ENCODE measurements around the gene FGF3.

Gene FGF3

GRCh38 chr11:69840371-69841169, 21.4 kb upstream of the FGF3 start:
- Histone ChIP-seq H3K4me3 (ENCODE audit: low read length) (no peak overlapping the region), H3K27me3 (ENCODE audit: insufficient read depth, low read length) (peaks cover 7% of the 10 kb centered on the region), H3K4me1 (ENCODE audit: insufficient read depth, low read length) (peaks cover 4% of the 10 kb centered on the region), H3K36me3 (ENCODE audit: insufficient read depth, low read length) (no peaks in the 10 kb centered on the region), H3K9me3 (ENCODE audit: low read length) (no peaks in the 10 kb centered on the region), H2AFZ (ENCODE audit: low read depth, low read length) (no peak overlapping the region)

- Histone ChIP-seq H3K4me3 (ENCODE audit: low read length) (no peak overlapping the region), H3K27me3 (ENCODE audit: insufficient read depth, low read length) (peaks cover 7% of the 10 kb centered on the region), H3K4me1 (ENCODE audit: insufficient read depth, low read length) (peaks cover 4% of the 10 kb centered on the region)
Measured at GRCh38 chr11:69839516-69839915, 20.3 kb upstream of the FGF3 start.

GRCh38 chr11:69837791-69838190, 18.6 kb upstream of the FGF3 start:
- peaks cover 5% of the 10 kb centered on the region for H3K4me1 ChIP-seq (ENCODE audit: insufficient read depth, low read length)
- no peaks in the 10 kb centered on the region for H3K9me3 ChIP-seq (ENCODE audit: low read length)
- no peak overlapping the region for H2AFZ ChIP-seq (ENCODE audit: low read depth, low read length)
- peaks cover 7% of the 10 kb centered on the region for H3K27me3 ChIP-seq (ENCODE audit: insufficient read depth, low read length)
- no peaks in the 10 kb centered on the region for H3K36me3 ChIP-seq (ENCODE audit: insufficient read depth, low read length)
- H3K4me3 ChIP-seq (ENCODE audit: low read length) = no peak overlapping the region

More at GRCh38 chr11:69839516-69839915, 20.3 kb upstream of the FGF3 start:
- Histone ChIP-seq H3K9me3 (ENCODE audit: low read length) (no peaks in the 10 kb centered on the region), H2AFZ (ENCODE audit: low read depth, low read length) (no peak overlapping the region), H3K36me3 (ENCODE audit: insufficient read depth, low read length) (no peaks in the 10 kb centered on the region)

GRCh38 chr11:69836401-69836800, 17.2 kb upstream of the FGF3 start:
- no peaks in the 10 kb centered on the region for H3K36me3 ChIP-seq (ENCODE audit: insufficient read depth, low read length)
- no peak overlapping the region for H2AFZ ChIP-seq (ENCODE audit: low read depth, low read length)
- H3K27me3 ChIP-seq (ENCODE audit: insufficient read depth, low read length) = peaks cover 7% of the 10 kb centered on the region
- H3K9me3 ChIP-seq (ENCODE audit: low read length) = no peaks in the 10 kb centered on the region
- H3K4me1 ChIP-seq (ENCODE audit: insufficient read depth, low read length) = peaks cover 9% of the 10 kb centered on the region
- H3K4me3 ChIP-seq (ENCODE audit: low read length) = no peak overlapping the region

- Histone ChIP-seq H3K27me3 (ENCODE audit: insufficient read depth, low read length) (peaks cover 7% of the 10 kb centered on the region), H3K4me3 (ENCODE audit: low read length) (no peak overlapping the region), H3K9me3 (ENCODE audit: low read length) (no peaks in the 10 kb centered on the region), H3K36me3 (ENCODE audit: insufficient read depth, low read length) (no peaks in the 10 kb centered on the region), H2AFZ (ENCODE audit: low read depth, low read length) (no peak overlapping the region), H3K4me1 (ENCODE audit: insufficient read depth, low read length) (peaks cover 5% of the 10 kb centered on the region)
Measured at GRCh38 chr11:69834811-69835800, 15.9 kb upstream of the FGF3 start.

GRCh38 chr11:69834251-69834650, 15.0 kb upstream of the FGF3 start:
- H2AFZ ChIP-seq (ENCODE audit: low read depth, low read length) = no peak overlapping the region
- H3K4me3 ChIP-seq (ENCODE audit: low read length) = no peak overlapping the region
- peaks cover 7% of the 10 kb centered on the region for H3K27me3 ChIP-seq (ENCODE audit: insufficient read depth, low read length)
- no peaks in the 10 kb centered on the region for H3K9me3 ChIP-seq (ENCODE audit: low read length)
- H3K36me3 ChIP-seq (ENCODE audit: insufficient read depth, low read length) = no peaks in the 10 kb centered on the region
- peaks cover 5% of the 10 kb centered on the region for H3K4me1 ChIP-seq (ENCODE audit: insufficient read depth, low read length)

- H3K36me3 ChIP-seq (ENCODE audit: insufficient read depth, low read length) = no peaks in the 10 kb centered on the region
- H2AFZ ChIP-seq (ENCODE audit: low read depth, low read length) = no peak overlapping the region
- H3K4me1 ChIP-seq (ENCODE audit: insufficient read depth, low read length) = peaks cover 9% of the 10 kb centered on the region
- H3K4me3 ChIP-seq (ENCODE audit: low read length) = no peak overlapping the region
- H3K27me3 ChIP-seq (ENCODE audit: insufficient read depth, low read length) = peaks cover 7% of the 10 kb centered on the region
- no peaks in the 10 kb centered on the region for H3K9me3 ChIP-seq (ENCODE audit: low read length)
Measured at GRCh38 chr11:69832561-69833413, 13.6 kb upstream of the FGF3 start.

- Histone ChIP-seq H3K27me3 (ENCODE audit: insufficient read depth, low read length) (peaks cover 7% of the 10 kb centered on the region), H3K4me1 (ENCODE audit: insufficient read depth, low read length) (peaks cover 9% of the 10 kb centered on the region), H3K4me3 (ENCODE audit: low read length) (no peak overlapping the region)
Measured at GRCh38 chr11:69831985-69832384, 12.8 kb upstream of the FGF3 start.

GRCh38 chr11:69830086-69830485, 10.9 kb upstream of the FGF3 start:
- H3K27me3 ChIP-seq (ENCODE audit: insufficient read depth, low read length) = peaks cover 12% of the 10 kb centered on the region
- no peaks in the 10 kb centered on the region for H3K36me3 ChIP-seq (ENCODE audit: insufficient read depth, low read length)
- no peak overlapping the region for H2AFZ ChIP-seq (ENCODE audit: low read depth, low read length)
- peaks cover 9% of the 10 kb centered on the region for H3K4me1 ChIP-seq (ENCODE audit: insufficient read depth, low read length)
- H3K9me3 ChIP-seq (ENCODE audit: low read length) = peaks cover 2% of the 10 kb centered on the region
- no peak overlapping the region for H3K4me3 ChIP-seq (ENCODE audit: low read length)

More at GRCh38 chr11:69831985-69832384, 12.8 kb upstream of the FGF3 start:
- Histone ChIP-seq H2AFZ (ENCODE audit: low read depth, low read length) (no peak overlapping the region), H3K36me3 (ENCODE audit: insufficient read depth, low read length) (no peaks in the 10 kb centered on the region), H3K9me3 (ENCODE audit: low read length) (peaks cover 2% of the 10 kb centered on the region)

- peaks cover 2% of the 10 kb centered on the region for H3K9me3 ChIP-seq (ENCODE audit: low read length)
- no peak overlapping the region for H2AFZ ChIP-seq (ENCODE audit: low read depth, low read length)
- H3K36me3 ChIP-seq (ENCODE audit: insufficient read depth, low read length) = no peaks in the 10 kb centered on the region
- no peak overlapping the region for H3K4me3 ChIP-seq (ENCODE audit: low read length)
- peaks cover 9% of the 10 kb centered on the region for H3K4me1 ChIP-seq (ENCODE audit: insufficient read depth, low read length)
- peaks cover 18% of the 10 kb centered on the region for H3K27me3 ChIP-seq (ENCODE audit: insufficient read depth, low read length)
Measured at GRCh38 chr11:69828971-69829344, 9.7 kb upstream of the FGF3 start.

GRCh38 chr11:69828276-69828970, 9.2 kb upstream of the FGF3 start:
- H3K36me3 ChIP-seq (ENCODE audit: insufficient read depth, low read length) = no peaks in the 10 kb centered on the region
- H3K9me3 ChIP-seq (ENCODE audit: low read length) = peaks cover 2% of the 10 kb centered on the region
- H3K4me1 ChIP-seq (ENCODE audit: insufficient read depth, low read length) = peaks cover 9% of the 10 kb centered on the region
- no peak overlapping the region for H3K4me3 ChIP-seq (ENCODE audit: low read length)
- no peak overlapping the region for H2AFZ ChIP-seq (ENCODE audit: low read depth, low read length)
- H3K27me3 ChIP-seq (ENCODE audit: insufficient read depth, low read length) = peaks cover 19% of the 10 kb centered on the region

GRCh38 chr11:69826773-69827172, 7.6 kb upstream of the FGF3 start:
- Histone ChIP-seq H3K27me3 (ENCODE audit: insufficient read depth, low read length) (peaks cover 27% of the 10 kb centered on the region), H2AFZ (ENCODE audit: low read depth, low read length) (no peak overlapping the region), H3K4me1 (ENCODE audit: insufficient read depth, low read length) (peaks cover 4% of the 10 kb centered on the region), H3K4me3 (ENCODE audit: low read length) (no peak overlapping the region), H3K9me3 (ENCODE audit: low read length) (peaks cover 2% of the 10 kb centered on the region), H3K36me3 (ENCODE audit: insufficient read depth, low read length) (no peaks in the 10 kb centered on the region)
